Tibial nerve (tissue), 4 donors: ENCODE measurements around the gene DIAPH1. TPM values are rescaled to one million over a fixed set of nuclear protein-coding genes. Genes with fewer than 3 reads are reported as not detected.
A peak's percentile ranks its signal among the peaks of the same experiment; 100 is the strongest.

Experiments used
- DNase-seq, 2 donors: peaks; one replicate each; pipeline ENCODE4 v3.0.0-alpha.2; 2019; ENCODE audit warnings: low spot score in 2 of 2
- H3K27ac ChIP-seq, 4 donors: fragments of 200-600 bp; sonication (generic) in 3 of 4; one replicate each; pipeline ENCODE4 v1.5.1; 2017 to 2019; ENCODE audit warnings: mild to moderate bottlenecking in 1 of 4
- H3K27me3 ChIP-seq, 2 donors: fragments of 200-600 bp; sonication (generic) in 1 of 2; one replicate each; pipeline versions ENCODE4 v1.5.1 to v1.6.0; 2017 to 2019
- H3K36me3 ChIP-seq, 3 donors: fragments of 200-600 bp; sonication (generic); one replicate each; pipeline ENCODE4 v1.5.1; 2018 to 2019
- H3K4me1 ChIP-seq, 4 donors: fragments of 200-600 bp; sonication (generic) in 3 of 4; one replicate each; pipeline ENCODE4 v1.5.1; 2017 to 2019
- H3K4me3 ChIP-seq, 4 donors: fragments of 200-600 bp; sonication (generic) in 3 of 4; one replicate each; pipeline ENCODE4 v1.5.1; 2017 to 2019; ENCODE audit warnings: mild to moderate bottlenecking in 1 of 4, moderate library complexity in 1 of 4
- H3K9me3 ChIP-seq, 4 donors: fragments of 200-600 bp; sonication (generic) in 3 of 4; one replicate each; pipeline ENCODE4 v1.5.1; 2017 to 2019
- EP300 ChIP-seq, 2 donors: sonication (generic); formaldehyde crosslinking; IDR thresholded peaks; one replicate each; pipeline ENCODE4 v1.6.1; 2017; ENCODE audit warnings: antibody characterized with exemption in 2 of 2, mild to moderate bottlenecking in 1 of 2
- POLR2A ChIP-seq, 2 donors: fragments of 450-650 bp; IDR thresholded peaks; one replicate each; pipeline ENCODE4 v1.6.1; 2017; ENCODE audit warnings: antibody characterized with exemption in 2 of 2, mild to moderate bottlenecking in 2 of 2, moderate library complexity in 2 of 2
- WGBS, 2 donors: methylation state at CpG; one replicate each; pipeline ENCODE4 v1.1.5; 2018; 5-methylcytosine and 5-hydroxymethylcytosine counted together
- total RNA-seq, 4 donors: library from RNA; depleted of rRNA; stranded (reverse); fragments of >200 nt; gene quantifications; one replicate each; pipeline ENCODE4 v1.1.0, GENCODE V29; 2016
- TF ChIP-seq, protein P1 (sequence below), 5 experiments: fragments of 200-600 bp in 3 of 5; fragments of 450-650 bp in 2 of 5; sonication (generic) in 3 of 5; IDR thresholded peaks; one replicate each; pipeline ENCODE4 v1.5.1; 2016 to 2019; ENCODE audit warnings: antibody characterized with exemption in 5 of 5, mild to moderate bottlenecking in 3 of 5, moderate library complexity in 2 of 5

DIAPH1 gene
- total RNA-seq, 4 donors from 2014 or later: 59.4 to 102 (median 64.0) TPM

DNA sequence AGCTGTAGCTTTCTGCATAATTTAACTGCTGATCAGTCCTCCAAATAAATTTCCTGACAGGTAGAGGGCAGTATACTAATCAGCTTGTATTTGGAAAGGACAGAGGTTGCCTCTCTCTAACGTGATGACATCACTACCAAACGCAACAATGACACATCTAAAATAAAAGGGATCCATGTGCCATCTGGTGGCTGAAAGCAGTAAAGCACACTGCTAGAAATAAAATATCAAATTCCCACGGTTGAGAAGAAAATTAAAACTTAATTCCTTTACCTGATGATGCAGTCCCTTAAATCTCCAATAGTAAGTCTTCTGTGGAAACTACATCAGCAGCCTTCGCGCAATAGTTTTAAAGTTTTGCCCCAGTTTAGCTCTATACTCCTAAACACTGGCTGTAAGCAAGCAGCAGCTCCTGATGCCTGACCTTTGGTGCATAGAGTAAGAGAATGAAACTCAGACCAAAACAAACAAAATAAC, 54.5 kb downstream of the DIAPH1 start:
- H3K9me3 ChIP-seq: no peaks in the 10 kb centered on the region
- peak; percentile 36 to 92 for DNase-seq
- H3K4me3 ChIP-seq: no peak overlapping the region
- WGBS, 2 donors: 21 to 28% methylated on average over 5 of the region's 5 CpGs
- H3K27ac ChIP-seq: peak overlapping the region; percentile 7 to 79 (median 44)
- no peaks in the 10 kb centered on the region for H3K27me3 ChIP-seq
- peaks cover 0 to 41% (median 6%) of the 10 kb centered on the region in 4 donors for H3K4me1 ChIP-seq
- H3K36me3 ChIP-seq: peaks cover 0 to 13% (median 0%) of the 10 kb centered on the region in 3 donors
- TF ChIP-seq POLR2A (IDR thresholded peaks at IDR 0.05): no peak
- TF ChIP-seq, protein P1, sequence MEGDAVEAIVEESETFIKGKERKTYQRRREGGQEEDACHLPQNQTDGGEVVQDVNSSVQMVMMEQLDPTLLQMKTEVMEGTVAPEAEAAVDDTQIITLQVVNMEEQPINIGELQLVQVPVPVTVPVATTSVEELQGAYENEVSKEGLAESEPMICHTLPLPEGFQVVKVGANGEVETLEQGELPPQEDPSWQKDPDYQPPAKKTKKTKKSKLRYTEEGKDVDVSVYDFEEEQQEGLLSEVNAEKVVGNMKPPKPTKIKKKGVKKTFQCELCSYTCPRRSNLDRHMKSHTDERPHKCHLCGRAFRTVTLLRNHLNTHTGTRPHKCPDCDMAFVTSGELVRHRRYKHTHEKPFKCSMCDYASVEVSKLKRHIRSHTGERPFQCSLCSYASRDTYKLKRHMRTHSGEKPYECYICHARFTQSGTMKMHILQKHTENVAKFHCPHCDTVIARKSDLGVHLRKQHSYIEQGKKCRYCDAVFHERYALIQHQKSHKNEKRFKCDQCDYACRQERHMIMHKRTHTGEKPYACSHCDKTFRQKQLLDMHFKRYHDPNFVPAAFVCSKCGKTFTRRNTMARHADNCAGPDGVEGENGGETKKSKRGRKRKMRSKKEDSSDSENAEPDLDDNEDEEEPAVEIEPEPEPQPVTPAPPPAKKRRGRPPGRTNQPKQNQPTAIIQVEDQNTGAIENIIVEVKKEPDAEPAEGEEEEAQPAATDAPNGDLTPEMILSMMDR (IDR thresholded peaks at IDR 0.05): peak; percentile 88 to 99 (median 95)
- TF ChIP-seq EP300 (IDR thresholded peaks at IDR 0.05): peak; percentile 73 to 90

DNA sequence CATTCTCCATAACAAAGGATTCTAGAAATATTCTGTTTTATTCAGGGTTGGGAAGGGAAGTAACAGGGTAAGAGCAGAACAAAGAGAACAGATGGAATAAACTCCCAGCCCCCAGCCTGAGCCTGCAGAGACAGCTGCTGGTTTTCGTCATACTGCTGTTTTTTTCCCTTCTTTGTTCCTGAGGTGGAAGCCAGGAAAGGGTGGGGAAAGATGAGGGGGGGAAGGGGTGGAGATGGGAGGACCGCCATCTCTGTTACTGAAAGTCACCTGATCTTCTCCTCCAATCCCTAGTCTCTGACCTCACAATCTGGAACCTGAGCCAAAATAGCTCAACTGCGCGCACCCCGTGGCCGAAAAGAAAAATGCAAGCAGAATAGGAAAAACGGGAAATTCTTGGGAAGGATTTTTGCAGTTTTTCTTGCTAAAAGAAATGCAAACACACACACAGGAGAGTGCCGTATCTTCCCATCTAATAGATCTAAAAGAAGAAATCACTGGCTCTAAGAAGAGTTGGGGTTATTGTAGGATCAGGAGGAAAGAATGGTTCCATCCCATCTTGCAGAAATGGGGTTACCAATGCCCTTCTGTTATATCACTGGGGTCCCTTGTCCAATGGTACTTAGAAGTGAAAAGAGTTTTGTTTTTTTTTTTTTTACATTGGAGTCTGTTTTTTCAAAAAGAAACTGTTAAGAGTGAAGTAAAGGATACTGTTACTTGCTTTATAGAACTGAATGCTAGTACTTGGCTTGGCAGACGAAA, 57.9 kb downstream of the DIAPH1 start:
- DNase-seq: peak; percentile 77 to 94
- peak overlapping the region; percentile 64 to 92 (median 88) for H3K27ac ChIP-seq
- H3K4me1 ChIP-seq: peaks cover 0 to 55% (median 11%) of the 10 kb centered on the region in 4 donors
- no peaks in the 10 kb centered on the region for H3K9me3 ChIP-seq
- H3K36me3 ChIP-seq: no peaks in the 10 kb centered on the region
- no peak overlapping the region for H3K4me3 ChIP-seq
- no peaks in the 10 kb centered on the region for H3K27me3 ChIP-seq
- WGBS, 2 donors: 11 to 20% methylated on average over 9 of the region's 9 CpGs
- TF ChIP-seq POLR2A (IDR thresholded peaks at IDR 0.05): peak; percentile 5 to 61
- peak; percentile 95 for TF ChIP-seq EP300 (IDR thresholded peaks at IDR 0.05)
- TF ChIP-seq, protein P1 (IDR thresholded peaks at IDR 0.05): peak; percentile 77 to 93 (median 85)

DNA sequence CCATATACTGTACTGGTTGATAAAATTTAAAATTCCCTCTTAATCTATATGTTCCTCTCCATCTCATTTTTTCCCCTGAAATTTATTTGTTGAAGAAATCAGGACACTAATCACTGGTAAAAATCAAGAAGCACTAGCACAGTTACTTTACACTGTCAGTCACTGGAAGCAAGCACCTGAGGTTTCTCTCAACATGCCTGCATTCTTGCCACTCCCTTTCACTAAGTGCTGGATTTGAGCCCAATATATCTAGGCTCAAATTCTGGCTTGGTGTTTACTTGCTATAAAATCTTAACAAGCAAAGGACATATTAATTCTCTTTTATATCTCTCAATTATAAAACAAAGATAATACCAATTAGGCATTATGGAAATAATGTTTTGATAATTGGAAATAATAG, 58.6 kb downstream of the DIAPH1 start:
- no peak for TF ChIP-seq EP300 (IDR thresholded peaks at IDR 0.05)
- TF ChIP-seq, protein P1 (IDR thresholded peaks at IDR 0.05): no peak
- TF ChIP-seq POLR2A (IDR thresholded peaks at IDR 0.05): no peak
- no peaks in the 10 kb centered on the region for H3K36me3 ChIP-seq
- DNase-seq: no peak
- no peak overlapping the region for H3K4me3 ChIP-seq
- H3K27ac ChIP-seq: peak overlapping the region; percentile 64 to 92 (median 88)
- no peaks in the 10 kb centered on the region for H3K27me3 ChIP-seq
- no peaks in the 10 kb centered on the region for H3K9me3 ChIP-seq
- H3K4me1 ChIP-seq: peaks cover 0 to 55% (median 11%) of the 10 kb centered on the region in 4 donors

GRCh38 chr5:141559461-141559860, 59.3 kb downstream of the DIAPH1 start:
- no peaks in the 10 kb centered on the region for H3K9me3 ChIP-seq
- TF ChIP-seq, protein P1 (IDR thresholded peaks at IDR 0.05): no peak
- TF ChIP-seq POLR2A (IDR thresholded peaks at IDR 0.05) (no peak), EP300 (IDR thresholded peaks at IDR 0.05) (no peak)
- no peaks in the 10 kb centered on the region for H3K36me3 ChIP-seq
- no peaks in the 10 kb centered on the region for H3K27me3 ChIP-seq
- peaks cover 0 to 52% (median 11%) of the 10 kb centered on the region in 4 donors for H3K4me1 ChIP-seq
- DNase-seq: no peak
- no peak overlapping the region for H3K4me3 ChIP-seq
- H3K27ac ChIP-seq: peak overlapping the region; percentile 64 to 92 (median 88)

DNA sequence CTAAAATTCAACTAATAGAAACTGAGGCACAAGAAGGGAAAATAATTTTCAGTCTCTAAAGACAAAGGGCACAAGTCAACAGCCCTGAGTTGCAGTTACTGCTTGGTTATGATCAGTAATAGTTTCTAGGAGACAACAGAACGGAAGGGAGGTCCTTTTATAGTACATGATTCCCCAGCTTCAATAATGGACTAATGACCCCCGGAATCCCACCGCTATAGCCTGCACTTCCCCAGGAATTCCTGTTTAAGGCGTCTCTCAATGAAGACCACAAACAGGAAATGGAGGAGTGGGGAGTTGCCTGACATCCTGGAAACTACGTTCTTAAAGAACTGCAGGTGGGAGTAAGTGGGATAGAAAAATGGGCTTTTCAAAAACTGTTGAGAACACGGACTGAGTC, 60.6 kb downstream of the DIAPH1 start:
- Histone ChIP-seq H3K27me3 (no peaks in the 10 kb centered on the region), H3K9me3 (no peaks in the 10 kb centered on the region), H3K27ac (peak overlapping the region; percentile 28 to 92 (median 68)), H3K36me3 (peaks cover 0 to 5% (median 0%) of the 10 kb centered on the region in 3 donors), H3K4me1 (peaks cover 0 to 41% (median 11%) of the 10 kb centered on the region in 4 donors), H3K4me3 (no peak overlapping the region)
- DNase-seq: no peak
- 28 to 36% methylated on average over 6 of the region's 6 CpGs for WGBS, 2 donors
- no peak for TF ChIP-seq POLR2A (IDR thresholded peaks at IDR 0.05)
- TF ChIP-seq, protein P1 (IDR thresholded peaks at IDR 0.05): peak in 2 of 5 experiments; percentile 1 to 4
- no peak for TF ChIP-seq EP300 (IDR thresholded peaks at IDR 0.05)
